ENCODE results near the gene SLC66A2. TPM values are rescaled to one million over a fixed set of nuclear protein-coding genes. Genes with fewer than 3 reads are reported as not detected.
A peak's percentile ranks its signal among the peaks of the same experiment; 100 is the strongest.
"Not testable (repeated sequence)": the region's sequence is repeated elsewhere in the genome, so short reads cannot be mapped to it uniquely, and the experiment has no call there.

Gene SLC66A2
- total RNA-seq, 2 experiments from 2014 or later = 44.5 to 44.8 TPM

GRCh38 chr18:79867666-79868065 lies 83.8 kb downstream of the SLC66A2 start:
- Histone ChIP-seq H3K27ac (ENCODE audit: low read depth in 1 of 2, low read length in 2 of 2) (no peak overlapping the region), H3K36me3 (ENCODE audit: insufficient read depth, low read length) (no peaks in the 10 kb centered on the region), H3K9me3 (ENCODE audit: control insufficient read depth in 1 of 2, insufficient read depth in 1 of 2, low read length in 2 of 2) (peaks cover 0 to 17% of the 10 kb centered on the region in 2 experiments), H3K4me1 (ENCODE audit: insufficient read depth, low read length) (no peaks in the 10 kb centered on the region), H3K4me3 (ENCODE audit: low read length) (no peak overlapping the region), H3K27me3 (ENCODE audit: control insufficient read depth in 1 of 2, insufficient read depth in 2 of 2, low read length in 2 of 2) (no peaks in the 10 kb centered on the region)
- ChIA-PET POLR2A (no interaction called here), CTCF (no interaction called here)
- intact Hi-C loops (cut with DNase I, micrococcal nuclease) = no loop called here
- no peak for ATAC-seq (ENCODE audit: poor library complexity)
- no peak for TF ChIP-seq CTCF (IDR thresholded peaks at IDR 0.05)
- H3K36me3 Mint-ChIP-seq (ENCODE audit: low read depth) = no peaks in the 10 kb centered on the region
- no peak overlapping the region for H3K27ac Mint-ChIP-seq
- H3K4me3 Mint-ChIP-seq = no peak overlapping the region
- H3K9me3 Mint-ChIP-seq = no peaks in the 10 kb centered on the region
- no peaks in the 10 kb centered on the region for H3K27me3 Mint-ChIP-seq
- peak in 1 of 14 experiments; percentile 21 for DNase-seq
- H3K4me1 Mint-ChIP-seq (ENCODE audit: low read depth) = no peaks in the 10 kb centered on the region

- H3K36me3 Mint-ChIP-seq (ENCODE audit: low read depth) = no peaks in the 10 kb centered on the region
- H3K36me3 ChIP-seq (ENCODE audit: insufficient read depth, low read length) = no peaks in the 10 kb centered on the region
- DNase-seq = peak in 2 of 14 experiments; percentile 8 to 11
- H3K4me1 Mint-ChIP-seq (ENCODE audit: low read depth) = no peaks in the 10 kb centered on the region
- H3K9me3 ChIP-seq (ENCODE audit: control insufficient read depth in 1 of 2, insufficient read depth in 1 of 2, low read length in 2 of 2) = peaks cover 6 to 23% of the 10 kb centered on the region in 2 experiments
- no peaks in the 10 kb centered on the region for H3K27me3 ChIP-seq (ENCODE audit: control insufficient read depth in 1 of 2, insufficient read depth in 2 of 2, low read length in 2 of 2)
- no peak for TF ChIP-seq CTCF (IDR thresholded peaks at IDR 0.05)
- H3K27ac ChIP-seq (ENCODE audit: low read depth in 1 of 2, low read length in 2 of 2) = no peak overlapping the region
- H3K9me3 Mint-ChIP-seq = no peaks in the 10 kb centered on the region
- H3K27ac Mint-ChIP-seq = no peak overlapping the region
- intact Hi-C loops (cut with DNase I, micrococcal nuclease) = no loop called here
- ChIA-PET POLR2A (no interaction called here), CTCF (interaction anchor here (0.6 kb wide), 1 partner anchor 264 kb away, joined by 3 read pairs; no protein-coding TSS in a partner anchor)
- ATAC-seq (ENCODE audit: poor library complexity) = no peak
- no peaks in the 10 kb centered on the region for H3K4me1 ChIP-seq (ENCODE audit: insufficient read depth, low read length)
- no peak overlapping the region for H3K4me3 ChIP-seq (ENCODE audit: low read length)
- no peaks in the 10 kb centered on the region for H3K27me3 Mint-ChIP-seq
- no peak overlapping the region for H3K4me3 Mint-ChIP-seq
These were observed 84.4 kb downstream of the SLC66A2 start for GRCh38 chr18:79866889-79867574.

DNA sequence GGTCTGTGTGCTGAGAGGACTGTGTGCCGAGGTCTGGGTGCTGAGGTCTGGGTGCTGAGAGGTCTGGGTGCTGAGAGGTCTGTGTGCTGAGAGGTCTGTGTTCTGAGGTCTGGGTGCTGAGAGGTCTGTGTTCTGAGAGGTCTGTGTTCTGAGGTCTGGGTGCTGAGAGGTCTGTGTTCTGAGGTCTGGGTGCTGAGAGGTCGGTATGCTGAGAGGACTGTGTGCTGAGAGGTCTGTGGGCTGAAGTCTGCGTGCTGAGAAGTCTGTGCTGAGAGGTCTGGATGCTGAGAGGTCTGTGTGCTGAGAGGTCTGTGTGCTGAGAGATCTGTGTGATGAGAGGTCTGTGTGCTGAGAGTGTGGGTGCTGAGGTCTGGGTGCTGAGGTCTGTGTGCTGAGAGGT lies 85.5 kb downstream of the SLC66A2 start:
- H3K4me3 Mint-ChIP-seq; POLR2A ChIA-PET; H3K9me3 Mint-ChIP-seq; ATAC-seq (ENCODE audit: poor library complexity); CTCF ChIA-PET; H3K36me3 ChIP-seq (ENCODE audit: insufficient read depth, low read length); H3K27ac ChIP-seq (ENCODE audit: low read depth in 1 of 2, low read length in 2 of 2); H3K4me1 ChIP-seq (ENCODE audit: insufficient read depth, low read length); H3K27me3 ChIP-seq (ENCODE audit: control insufficient read depth in 1 of 2, insufficient read depth in 2 of 2, low read length in 2 of 2); H3K27me3 Mint-ChIP-seq; H3K36me3 Mint-ChIP-seq (ENCODE audit: low read depth); H3K4me3 ChIP-seq (ENCODE audit: low read length); H3K4me1 Mint-ChIP-seq (ENCODE audit: low read depth); intact Hi-C loops (cut with DNase I, micrococcal nuclease); DNase-seq; H3K27ac Mint-ChIP-seq: not testable (repeated sequence)
- H3K9me3 ChIP-seq (ENCODE audit: control insufficient read depth in 1 of 2, insufficient read depth in 1 of 2, low read length in 2 of 2) = peaks cover 14 to 27% of the 10 kb centered on the region in 2 experiments

GRCh38 chr18:79864955-79865354 lies 86.5 kb downstream of the SLC66A2 start:
- CTCF ChIA-PET; H3K27me3 Mint-ChIP-seq; H3K27me3 ChIP-seq (ENCODE audit: control insufficient read depth in 1 of 2, insufficient read depth in 2 of 2, low read length in 2 of 2); H3K9me3 Mint-ChIP-seq; H3K27ac Mint-ChIP-seq; H3K36me3 ChIP-seq (ENCODE audit: insufficient read depth, low read length); H3K4me3 ChIP-seq (ENCODE audit: low read length); ATAC-seq (ENCODE audit: poor library complexity); intact Hi-C loops (cut with DNase I, micrococcal nuclease); H3K4me1 Mint-ChIP-seq (ENCODE audit: low read depth); H3K4me3 Mint-ChIP-seq; H3K4me1 ChIP-seq (ENCODE audit: insufficient read depth, low read length); H3K27ac ChIP-seq (ENCODE audit: low read depth in 1 of 2, low read length in 2 of 2); H3K36me3 Mint-ChIP-seq (ENCODE audit: low read depth); POLR2A ChIA-PET: not testable (repeated sequence)
- DNase-seq = peak in 1 of 14 experiments; percentile 14
- H3K9me3 ChIP-seq (ENCODE audit: control insufficient read depth in 1 of 2, insufficient read depth in 1 of 2, low read length in 2 of 2) = peaks cover 14 to 27% of the 10 kb centered on the region in 2 experiments

Measured in CD4-positive, alpha-beta T cell (primary cell).